ENCODE results near the gene CDC14A.

Gene CDC14A

GRCh38 chr1:100474834-100475233, 122.5 kb downstream of the CDC14A start:
- no peak overlapping the region for H3K4me3 ChIP-seq (ENCODE audit: low read length in 2 of 2)
- no peak overlapping the region for H3K27ac ChIP-seq (ENCODE audit: low read depth in 2 of 2, low read length in 2 of 2)

GRCh38 chr1:100476735-100477290, 124.5 kb downstream of the CDC14A start:
- Histone ChIP-seq H3K27me3 (ENCODE audit: control insufficient read depth in 2 of 2, insufficient read depth in 2 of 2, low read length in 2 of 2) (no peaks in the 10 kb centered on the region), H3K27ac (ENCODE audit: low read depth in 2 of 2, low read length in 2 of 2) (no peak overlapping the region), H3K4me3 (ENCODE audit: low read length in 2 of 2) (no peak overlapping the region), H3K9ac (ENCODE audit: low read depth in 1 of 2, low read length in 2 of 2) (no peak overlapping the region), H3K36me3 (ENCODE audit: control insufficient read depth in 2 of 2, insufficient read depth in 2 of 2, low read length in 2 of 2) (no peaks in the 10 kb centered on the region), H3K4me1 (ENCODE audit: control insufficient read depth in 2 of 2, insufficient read depth in 2 of 2, low read length in 2 of 2) (no peaks in the 10 kb centered on the region), H3K9me3 (ENCODE audit: control insufficient read depth in 2 of 2, low read length in 2 of 2) (no peaks in the 10 kb centered on the region)

More at GRCh38 chr1:100474834-100475233, 122.5 kb downstream of the CDC14A start:
- H3K9ac ChIP-seq (ENCODE audit: low read depth in 1 of 2, low read length in 2 of 2) = no peak overlapping the region
- no peaks in the 10 kb centered on the region for H3K9me3 ChIP-seq (ENCODE audit: control insufficient read depth in 2 of 2, low read length in 2 of 2)
- H3K36me3 ChIP-seq (ENCODE audit: control insufficient read depth in 2 of 2, insufficient read depth in 2 of 2, low read length in 2 of 2) = no peaks in the 10 kb centered on the region
- H3K27me3 ChIP-seq (ENCODE audit: control insufficient read depth in 2 of 2, insufficient read depth in 2 of 2, low read length in 2 of 2) = no peaks in the 10 kb centered on the region
- H3K4me1 ChIP-seq (ENCODE audit: control insufficient read depth in 2 of 2, insufficient read depth in 2 of 2, low read length in 2 of 2) = no peaks in the 10 kb centered on the region

- H3K9ac ChIP-seq (ENCODE audit: low read depth in 1 of 2, low read length in 2 of 2) = no peak overlapping the region
- peaks cover 0 to 3% of the 10 kb centered on the region in 2 donors for H3K36me3 ChIP-seq (ENCODE audit: control insufficient read depth in 2 of 2, insufficient read depth in 2 of 2, low read length in 2 of 2)
- H3K27ac ChIP-seq (ENCODE audit: low read depth in 2 of 2, low read length in 2 of 2) = no peak overlapping the region
- H3K4me3 ChIP-seq (ENCODE audit: low read length in 2 of 2) = no peak overlapping the region
- H3K4me1 ChIP-seq (ENCODE audit: control insufficient read depth in 2 of 2, insufficient read depth in 2 of 2, low read length in 2 of 2) = no peaks in the 10 kb centered on the region
- no peaks in the 10 kb centered on the region for H3K27me3 ChIP-seq (ENCODE audit: control insufficient read depth in 2 of 2, insufficient read depth in 2 of 2, low read length in 2 of 2)
- H3K9me3 ChIP-seq (ENCODE audit: control insufficient read depth in 2 of 2, low read length in 2 of 2) = no peaks in the 10 kb centered on the region
Measured at GRCh38 chr1:100478816-100479215, 126.5 kb downstream of the CDC14A start.

- H3K4me3 ChIP-seq (ENCODE audit: low read length in 2 of 2) = no peak overlapping the region
Measured at GRCh38 chr1:100479620-100480338, 127.5 kb downstream of the CDC14A start.

GRCh38 chr1:100481303-100481702, 129.0 kb downstream of the CDC14A start:
- Histone ChIP-seq H3K9ac (ENCODE audit: low read depth in 1 of 2, low read length in 2 of 2) (no peak overlapping the region), H3K4me3 (ENCODE audit: low read length in 2 of 2) (no peak overlapping the region), H3K9me3 (ENCODE audit: control insufficient read depth in 2 of 2, low read length in 2 of 2) (no peaks in the 10 kb centered on the region), H3K36me3 (ENCODE audit: control insufficient read depth in 2 of 2, insufficient read depth in 2 of 2, low read length in 2 of 2) (peaks cover 0 to 7% of the 10 kb centered on the region in 2 donors), H3K27ac (ENCODE audit: low read depth in 2 of 2, low read length in 2 of 2) (no peak overlapping the region), H3K27me3 (ENCODE audit: control insufficient read depth in 2 of 2, insufficient read depth in 2 of 2, low read length in 2 of 2) (no peaks in the 10 kb centered on the region), H3K4me1 (ENCODE audit: control insufficient read depth in 2 of 2, insufficient read depth in 2 of 2, low read length in 2 of 2) (no peaks in the 10 kb centered on the region)

More at GRCh38 chr1:100479620-100480338, 127.5 kb downstream of the CDC14A start:
- H3K27ac ChIP-seq (ENCODE audit: low read depth in 2 of 2, low read length in 2 of 2) = no peak overlapping the region
- H3K4me1 ChIP-seq (ENCODE audit: control insufficient read depth in 2 of 2, insufficient read depth in 2 of 2, low read length in 2 of 2) = no peaks in the 10 kb centered on the region
- no peaks in the 10 kb centered on the region for H3K27me3 ChIP-seq (ENCODE audit: control insufficient read depth in 2 of 2, insufficient read depth in 2 of 2, low read length in 2 of 2)
- no peaks in the 10 kb centered on the region for H3K9me3 ChIP-seq (ENCODE audit: control insufficient read depth in 2 of 2, low read length in 2 of 2)
- H3K36me3 ChIP-seq (ENCODE audit: control insufficient read depth in 2 of 2, insufficient read depth in 2 of 2, low read length in 2 of 2) = peaks cover 0 to 3% of the 10 kb centered on the region in 2 donors
- H3K9ac ChIP-seq (ENCODE audit: low read depth in 1 of 2, low read length in 2 of 2) = no peak overlapping the region

GRCh38 chr1:100482167-100482566, 129.9 kb downstream of the CDC14A start:
- no peaks in the 10 kb centered on the region for H3K4me1 ChIP-seq (ENCODE audit: control insufficient read depth in 2 of 2, insufficient read depth in 2 of 2, low read length in 2 of 2)
- H3K9me3 ChIP-seq (ENCODE audit: control insufficient read depth in 2 of 2, low read length in 2 of 2) = no peaks in the 10 kb centered on the region
- H3K4me3 ChIP-seq (ENCODE audit: low read length in 2 of 2) = no peak overlapping the region
- no peak overlapping the region for H3K27ac ChIP-seq (ENCODE audit: low read depth in 2 of 2, low read length in 2 of 2)
- H3K27me3 ChIP-seq (ENCODE audit: control insufficient read depth in 2 of 2, insufficient read depth in 2 of 2, low read length in 2 of 2) = no peaks in the 10 kb centered on the region
- H3K36me3 ChIP-seq (ENCODE audit: control insufficient read depth in 2 of 2, insufficient read depth in 2 of 2, low read length in 2 of 2) = peaks cover 0 to 7% of the 10 kb centered on the region in 2 donors
- H3K9ac ChIP-seq (ENCODE audit: low read depth in 1 of 2, low read length in 2 of 2) = no peak overlapping the region

- H3K27ac ChIP-seq (ENCODE audit: low read depth in 2 of 2, low read length in 2 of 2) = no peak overlapping the region
- H3K4me1 ChIP-seq (ENCODE audit: control insufficient read depth in 2 of 2, insufficient read depth in 2 of 2, low read length in 2 of 2) = no peaks in the 10 kb centered on the region
- H3K9me3 ChIP-seq (ENCODE audit: control insufficient read depth in 2 of 2, low read length in 2 of 2) = no peaks in the 10 kb centered on the region
- no peak overlapping the region for H3K4me3 ChIP-seq (ENCODE audit: low read length in 2 of 2)
- no peaks in the 10 kb centered on the region for H3K27me3 ChIP-seq (ENCODE audit: control insufficient read depth in 2 of 2, insufficient read depth in 2 of 2, low read length in 2 of 2)
- peaks cover 0 to 7% of the 10 kb centered on the region in 2 donors for H3K36me3 ChIP-seq (ENCODE audit: control insufficient read depth in 2 of 2, insufficient read depth in 2 of 2, low read length in 2 of 2)
- no peak overlapping the region for H3K9ac ChIP-seq (ENCODE audit: low read depth in 1 of 2, low read length in 2 of 2)
Measured at GRCh38 chr1:100482748-100483147, 130.4 kb downstream of the CDC14A start.

- no peaks in the 10 kb centered on the region for H3K27me3 ChIP-seq (ENCODE audit: control insufficient read depth in 2 of 2, insufficient read depth in 2 of 2, low read length in 2 of 2)
- peaks cover 0 to 7% of the 10 kb centered on the region in 2 donors for H3K36me3 ChIP-seq (ENCODE audit: control insufficient read depth in 2 of 2, insufficient read depth in 2 of 2, low read length in 2 of 2)
- no peak overlapping the region for H3K4me3 ChIP-seq (ENCODE audit: low read length in 2 of 2)
- H3K9ac ChIP-seq (ENCODE audit: low read depth in 1 of 2, low read length in 2 of 2) = no peak overlapping the region
- no peak overlapping the region for H3K27ac ChIP-seq (ENCODE audit: low read depth in 2 of 2, low read length in 2 of 2)
- H3K4me1 ChIP-seq (ENCODE audit: control insufficient read depth in 2 of 2, insufficient read depth in 2 of 2, low read length in 2 of 2) = no peaks in the 10 kb centered on the region
- H3K9me3 ChIP-seq (ENCODE audit: control insufficient read depth in 2 of 2, low read length in 2 of 2) = no peaks in the 10 kb centered on the region
Measured at GRCh38 chr1:100483230-100483629, 130.9 kb downstream of the CDC14A start.

- Histone ChIP-seq H3K9ac (ENCODE audit: low read depth in 1 of 2, low read length in 2 of 2) (no peak overlapping the region), H3K36me3 (ENCODE audit: control insufficient read depth in 2 of 2, insufficient read depth in 2 of 2, low read length in 2 of 2) (peaks cover 0 to 7% of the 10 kb centered on the region in 2 donors), H3K4me3 (ENCODE audit: low read length in 2 of 2) (no peak overlapping the region), H3K4me1 (ENCODE audit: control insufficient read depth in 2 of 2, insufficient read depth in 2 of 2, low read length in 2 of 2) (no peaks in the 10 kb centered on the region), H3K27ac (ENCODE audit: low read depth in 2 of 2, low read length in 2 of 2) (no peak overlapping the region), H3K9me3 (ENCODE audit: control insufficient read depth in 2 of 2, low read length in 2 of 2) (no peaks in the 10 kb centered on the region), H3K27me3 (ENCODE audit: control insufficient read depth in 2 of 2, insufficient read depth in 2 of 2, low read length in 2 of 2) (no peaks in the 10 kb centered on the region)
Measured at GRCh38 chr1:100485855-100486258, 133.6 kb downstream of the CDC14A start.

- Histone ChIP-seq H3K27ac (ENCODE audit: low read depth in 2 of 2, low read length in 2 of 2) (no peak overlapping the region), H3K4me3 (ENCODE audit: low read length in 2 of 2) (no peak overlapping the region), H3K4me1 (ENCODE audit: control insufficient read depth in 2 of 2, insufficient read depth in 2 of 2, low read length in 2 of 2) (no peaks in the 10 kb centered on the region), H3K9ac (ENCODE audit: low read depth in 1 of 2, low read length in 2 of 2) (no peak overlapping the region), H3K9me3 (ENCODE audit: control insufficient read depth in 2 of 2, low read length in 2 of 2) (no peaks in the 10 kb centered on the region), H3K36me3 (ENCODE audit: control insufficient read depth in 2 of 2, insufficient read depth in 2 of 2, low read length in 2 of 2) (peaks cover 18 to 22% of the 10 kb centered on the region in 2 donors), H3K27me3 (ENCODE audit: control insufficient read depth in 2 of 2, insufficient read depth in 2 of 2, low read length in 2 of 2) (no peaks in the 10 kb centered on the region)
Measured at GRCh38 chr1:100494393-100495084, 142.2 kb downstream of the CDC14A start.

All from mucosa of rectum (tissue), 2 donors.